BJ (cell line): Measurements from ENCODE around the gene CCNL2. TPM values are rescaled to one million over a fixed set of nuclear protein-coding genes. Genes with fewer than 3 reads are reported as not detected.
"Not testable (repeated sequence)": the region's sequence is repeated elsewhere in the genome, so short reads cannot be mapped to it uniquely, and the experiment has no call there.

Experiments used
- CTCF ChIA-PET: fragments of 350-600 bp; formaldehyde crosslinking; extraction: SDS; loops from one replicate; lab custom pipeline; 2021; ENCODE audit warnings: antibody characterized with exemption, inconsistent platforms; lab: Yijun Ruan, JAX
- POLR2A ChIA-PET: fragments of 300-600 bp; sonication (Branson Sonifier 250); formaldehyde crosslinking; extraction: SDS; loops from one replicate; lab custom pipeline; 2021; ENCODE audit warnings: antibody characterized with exemption; lab: Charles Lee
- DNase-seq: peaks from one replicate; pipeline ENCODE4 v3.0.0-alpha.2; 2011; ENCODE audit warnings: low read depth
- H3K27me3 ChIP-seq: 2 replicates; pipeline ENCODE4 v1.6.0; 2011; ENCODE audit warnings: low read length; ENCODE audit not compliant: control insufficient read depth, insufficient read depth
- H3K36me3 ChIP-seq: 2 replicates; pipeline ENCODE4 v1.5.1; 2011; ENCODE audit warnings: low read length; ENCODE audit not compliant: control insufficient read depth, insufficient read depth
- H3K4me3 ChIP-seq: 2 replicates; pipeline ENCODE4 v1.5.1; 2011; ENCODE audit warnings: low read depth, mild to moderate bottlenecking, control low read depth, low read length
- polyA plus RNA-seq: library from polyadenylated mRNA; depleted of rRNA; stranded (reverse); fragments of >200 nt; gene quantifications from 2 replicates; pipeline ENCODE4 v1.2.3, GENCODE V29; 2011
- TF ChIP-seq, protein P1 (sequence below): IDR thresholded peaks from 2 replicates; pipeline ENCODE4 v1.5.1; 2011; ENCODE audit warnings: low read depth, mild to moderate bottlenecking, control low read depth, inconsistent platforms, low read length, moderate library complexity; ENCODE audit not compliant: insufficient read depth

Gene CCNL2
- polyA plus RNA-seq, 1 experiment = 175 TPM

DNA sequence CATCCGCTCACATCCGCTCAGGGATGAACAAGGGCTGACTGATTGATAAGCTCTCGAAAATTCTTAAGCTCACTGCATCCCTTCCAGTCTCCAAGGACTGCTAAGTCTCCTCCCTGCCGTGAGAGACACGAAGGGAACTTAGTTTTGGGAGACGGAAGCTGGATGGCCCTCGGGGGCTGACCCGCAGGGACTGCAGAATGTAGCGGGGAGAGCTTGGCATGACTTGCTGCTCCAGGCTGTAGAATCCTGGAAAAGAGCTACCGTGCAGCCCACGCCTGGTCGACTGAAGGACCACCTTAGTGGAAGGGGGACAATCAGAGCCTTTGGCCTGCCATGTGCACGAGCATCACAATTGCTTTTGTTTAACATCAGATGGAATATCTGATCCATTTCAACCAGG, 16.6 kb upstream of the CCNL2 start:
- Histone ChIP-seq H3K36me3 (no peaks in the 10 kb centered on the region), H3K4me3 (no peak overlapping the region), H3K27me3 (no peaks in the 10 kb centered on the region)
- ChIA-PET POLR2A (no interaction called here), CTCF (no interaction called here)
- TF ChIP-seq, protein P1, sequence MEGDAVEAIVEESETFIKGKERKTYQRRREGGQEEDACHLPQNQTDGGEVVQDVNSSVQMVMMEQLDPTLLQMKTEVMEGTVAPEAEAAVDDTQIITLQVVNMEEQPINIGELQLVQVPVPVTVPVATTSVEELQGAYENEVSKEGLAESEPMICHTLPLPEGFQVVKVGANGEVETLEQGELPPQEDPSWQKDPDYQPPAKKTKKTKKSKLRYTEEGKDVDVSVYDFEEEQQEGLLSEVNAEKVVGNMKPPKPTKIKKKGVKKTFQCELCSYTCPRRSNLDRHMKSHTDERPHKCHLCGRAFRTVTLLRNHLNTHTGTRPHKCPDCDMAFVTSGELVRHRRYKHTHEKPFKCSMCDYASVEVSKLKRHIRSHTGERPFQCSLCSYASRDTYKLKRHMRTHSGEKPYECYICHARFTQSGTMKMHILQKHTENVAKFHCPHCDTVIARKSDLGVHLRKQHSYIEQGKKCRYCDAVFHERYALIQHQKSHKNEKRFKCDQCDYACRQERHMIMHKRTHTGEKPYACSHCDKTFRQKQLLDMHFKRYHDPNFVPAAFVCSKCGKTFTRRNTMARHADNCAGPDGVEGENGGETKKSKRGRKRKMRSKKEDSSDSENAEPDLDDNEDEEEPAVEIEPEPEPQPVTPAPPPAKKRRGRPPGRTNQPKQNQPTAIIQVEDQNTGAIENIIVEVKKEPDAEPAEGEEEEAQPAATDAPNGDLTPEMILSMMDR = no peak
- no peak for DNase-seq

DNA sequence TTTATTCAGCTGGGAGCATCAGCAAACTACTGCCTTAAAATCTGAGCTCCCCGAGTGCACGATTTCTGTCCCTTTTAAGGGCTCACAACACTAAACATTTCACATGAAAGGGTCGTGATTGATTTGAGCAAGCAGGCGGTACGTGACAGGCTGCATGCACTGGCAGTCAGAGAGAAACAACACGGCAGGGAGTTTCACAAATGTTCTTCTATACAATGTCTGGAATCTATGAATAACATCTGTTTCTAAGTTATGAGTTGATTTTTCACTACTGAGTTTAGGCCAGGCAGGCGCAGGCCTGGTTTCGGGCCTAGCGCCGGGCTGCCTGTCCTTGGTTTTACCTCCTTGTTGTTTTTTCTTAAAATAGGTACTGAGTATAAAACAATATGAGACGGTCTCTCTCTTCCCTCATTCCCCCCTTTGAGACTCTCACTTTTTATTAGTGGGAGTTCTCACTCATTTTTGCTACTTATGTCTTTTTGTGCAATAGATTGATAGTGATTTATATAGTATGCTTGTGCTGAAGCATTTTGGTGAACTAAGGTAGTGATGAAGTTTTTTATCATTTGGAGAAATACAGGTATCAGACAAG, 13.3 kb upstream of the CCNL2 start:
- POLR2A ChIA-PET, H3K27me3 ChIP-seq, DNase-seq, H3K4me3 ChIP-seq, H3K36me3 ChIP-seq: not testable (repeated sequence)
- CTCF ChIA-PET = interaction anchor here (2.2 kb wide), 1 partner anchor 28 kb away, joined by 7 read pairs; no protein-coding TSS in a partner anchor

DNA sequence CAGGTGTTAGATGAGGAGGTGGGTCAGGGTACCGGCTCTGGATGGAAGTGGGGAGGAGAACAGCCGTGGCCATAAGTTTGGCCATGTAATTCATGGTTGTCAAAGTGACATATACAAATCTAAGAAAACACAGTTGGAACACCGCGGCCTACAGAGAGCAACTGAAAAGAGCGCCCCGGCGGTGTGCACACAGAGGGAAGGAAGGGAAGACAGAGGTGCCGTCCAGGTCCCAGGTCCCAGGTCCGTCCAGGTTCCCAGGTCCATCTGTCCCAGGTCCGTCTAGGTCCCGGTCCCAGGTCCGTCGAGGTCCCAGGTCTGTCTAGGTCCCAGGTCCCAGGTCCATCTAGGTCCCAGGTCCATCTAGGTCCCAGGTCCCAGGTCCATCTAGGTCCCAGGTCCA, 12.5 kb upstream of the CCNL2 start:
- DNase-seq = no peak
- CTCF ChIA-PET = interaction anchor here (1.2 kb wide), 1 partner anchor 28 kb away, joined by 3 read pairs; no protein-coding TSS in a partner anchor
- POLR2A ChIA-PET = no interaction called here
- Histone ChIP-seq H3K27me3 (no peaks in the 10 kb centered on the region), H3K36me3 (no peaks in the 10 kb centered on the region), H3K4me3 (no peak overlapping the region)
- TF ChIP-seq, protein P1 = no peak

DNA sequence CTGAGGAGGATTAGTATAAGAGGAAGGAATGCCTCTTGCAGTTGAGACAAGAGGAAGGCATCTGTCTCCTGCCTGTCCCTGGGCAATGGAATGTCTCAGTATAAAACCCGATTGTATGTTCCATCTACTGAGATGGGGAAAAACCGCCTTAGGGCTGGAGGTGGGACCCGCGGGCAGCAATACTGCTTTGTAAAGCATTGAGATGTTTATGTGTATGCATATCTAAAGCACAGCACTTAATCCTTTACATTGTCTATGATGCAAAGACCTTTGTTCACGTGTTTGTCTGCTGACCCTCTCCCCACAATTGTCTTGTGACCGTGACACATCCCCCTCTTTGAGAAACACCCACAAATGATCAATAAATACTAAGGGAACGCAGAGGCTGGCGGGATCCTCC, 11.1 kb upstream of the CCNL2 start:
- H3K36me3 ChIP-seq, H3K4me3 ChIP-seq, H3K27me3 ChIP-seq, CTCF ChIA-PET, DNase-seq, POLR2A ChIA-PET: not testable (repeated sequence)

DNA sequence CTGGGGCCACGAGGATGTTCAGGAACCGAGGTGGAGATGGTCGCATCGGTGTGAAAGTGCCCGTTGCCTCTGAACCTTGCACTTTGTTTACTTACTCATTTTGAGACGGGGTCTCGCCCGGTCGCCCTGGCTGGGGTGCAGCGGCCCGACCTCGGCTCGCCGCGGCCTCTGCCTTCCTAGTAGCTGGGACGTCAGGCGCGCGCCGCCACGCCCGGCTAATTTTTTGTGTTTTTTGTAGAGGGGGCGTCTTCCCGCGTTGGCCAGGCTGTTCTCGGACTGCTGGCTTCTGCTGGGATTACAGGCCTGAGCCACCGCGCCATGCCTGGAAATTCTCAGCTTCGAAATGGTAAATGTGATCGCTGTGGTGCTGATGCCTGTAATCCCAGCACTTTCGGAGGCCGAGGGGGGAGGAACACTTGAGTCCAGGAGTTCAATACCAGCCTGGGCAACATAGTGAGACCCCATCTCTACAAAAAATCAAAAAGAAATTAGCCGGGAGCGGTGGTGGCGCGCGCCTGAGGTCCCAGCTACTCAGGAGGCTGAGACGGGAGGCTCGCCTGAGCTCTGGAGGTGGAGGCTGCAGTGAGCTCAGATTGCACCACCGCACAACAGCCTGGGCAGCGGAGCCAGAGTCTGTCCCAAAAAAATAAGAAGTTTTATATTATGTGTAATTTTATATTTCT, 8.6 kb upstream of the CCNL2 start:
- H3K27me3 ChIP-seq = no peaks in the 10 kb centered on the region
- peak overlapping the region; percentile 74 for H3K4me3 ChIP-seq
- peaks cover 11% of the 10 kb centered on the region for H3K36me3 ChIP-seq
- no peak for DNase-seq
- CTCF ChIA-PET = interaction anchor here (0.9 to 1.6 kb wide), 3 partner anchors 33 to 97 kb away, joined by 4 read pairs; no protein-coding TSS in a partner anchor
- POLR2A ChIA-PET = no interaction called here
- TF ChIP-seq, protein P1 = 0 out of 2 replicates have a peak, but pooled peaks have one; percentile 15

DNA sequence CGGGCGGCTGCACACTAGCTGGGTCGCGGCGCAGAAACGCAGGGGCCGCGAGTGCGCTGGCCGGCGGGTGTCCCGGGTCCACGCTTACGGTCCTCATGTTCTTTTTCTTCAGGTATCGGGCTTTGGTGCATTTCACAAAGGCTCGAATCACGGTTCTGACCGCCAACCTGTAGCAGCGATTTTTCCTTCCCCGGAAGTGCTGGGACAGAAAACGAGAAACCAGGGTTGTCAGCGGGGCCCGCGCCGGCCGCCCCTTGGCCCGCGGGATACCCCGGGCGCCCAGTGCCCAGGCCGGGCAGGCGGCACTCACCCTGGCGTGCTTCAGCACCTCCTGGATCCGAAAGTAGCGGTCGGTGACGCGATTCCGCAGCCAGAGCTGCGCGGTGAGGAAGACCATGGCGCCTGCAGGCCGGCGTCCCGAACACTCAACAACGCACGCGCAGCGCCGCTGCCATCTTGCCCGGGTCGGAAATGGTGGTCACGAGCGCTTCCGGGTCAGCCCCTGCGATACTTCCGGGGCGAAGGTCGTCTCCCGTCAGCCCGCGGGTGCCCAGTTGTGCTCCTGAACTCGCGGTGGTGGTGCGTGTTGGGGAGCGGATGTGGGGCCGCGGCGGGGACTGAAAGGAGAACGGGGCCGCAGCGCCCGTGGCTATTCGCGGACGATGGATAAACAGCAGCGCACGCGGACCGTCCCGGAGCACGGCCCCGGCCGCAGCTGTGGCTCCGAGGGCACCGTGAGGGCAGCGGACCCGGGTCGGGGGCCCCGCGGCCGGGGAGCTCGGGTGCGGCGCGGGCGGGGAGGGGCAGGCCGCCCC, 7.9 kb upstream of the CCNL2 start, which contains the start of gene MRPL20:
Gene MRPL20 (minus strand): TSS at position 473 of the 815 bp plus-strand sequence. CDS start 76 bp downstream, at position 397.
- Histone ChIP-seq H3K27me3 (no peaks in the 10 kb centered on the region), H3K4me3 (peak within 1 kb of the TSS; percentile 74), H3K36me3 (peaks cover 15% of the 10 kb centered on the region)
- POLR2A ChIA-PET = no interaction called here
- CTCF ChIA-PET = interaction anchor here (0.8 to 1.6 kb wide), 4 partner anchors 34 to 285 kb away, joined by 3 to 4 read pairs (median 4); no protein-coding TSS in a partner anchor
- TF ChIP-seq, protein P1 = no peak
- peak; percentile 33 for DNase-seq
